GM23248 (cell line): ENCODE measurements around the gene RBM15.

Source experiments
- EZH2 ChIP-seq: fragments of 200-600 bp; sonication (generic); IDR thresholded peaks from 2 replicates; pipeline ENCODE4 v1.6.1; 2018; ENCODE audit warnings: antibody characterized with exemption, mild to moderate bottlenecking; ENCODE audit not compliant: insufficient read depth, poor library complexity, severe bottlenecking
- EZH2phosphoT487 ChIP-seq: fragments of 200-600 bp; sonication (generic); IDR thresholded peaks from 2 replicates; pipeline ENCODE4 v1.6.1; 2018; ENCODE audit warnings: antibody characterized with exemption, moderate library complexity, mild to moderate bottlenecking, low read depth; ENCODE audit not compliant: insufficient read depth

GRCh38 chr1:110309767-110310166, 29.4 kb upstream of the RBM15 start:
- TF ChIP-seq EZH2phosphoT487 (no peak), EZH2 (no peak)
